NOMO-1 treated with dmso at 0.1 percent for 144 hours (cell line): ENCODE measurements around the gene PILRA.

Experiments used
- DNase-seq: peaks from one replicate; lab custom pipeline; 2025; ENCODE audit not compliant: unreplicated experiment; lab: John Stamatoyannopoulos, UW

PILRA gene

GRCh38 chr7:100406767-100407166, 33.5 kb downstream of the PILRA start:
- no peak for DNase-seq

- peak; percentile 71 for DNase-seq
Observed at GRCh38 chr7:100407285-100408180, 34.2 kb downstream of the PILRA start.

- no peak for DNase-seq
Observed at GRCh38 chr7:100411101-100411500, 37.8 kb downstream of the PILRA start.

GRCh38 chr7:100413346-100413745, 40.1 kb downstream of the PILRA start:
- peak; percentile 21 for DNase-seq

GRCh38 chr7:100413889-100414288, 40.6 kb downstream of the PILRA start:
- DNase-seq, result no peak

- no peak for DNase-seq
Observed at GRCh38 chr7:100415448-100415847, 42.2 kb downstream of the PILRA start.

GRCh38 chr7:100418930-100419659, 45.8 kb downstream of the PILRA start:
- no peak for DNase-seq

- DNase-seq, result no peak
Observed at GRCh38 chr7:100419660-100420226, 46.5 kb downstream of the PILRA start.

- no peak for DNase-seq
Observed at GRCh38 chr7:100423315-100423714, 50.0 kb downstream of the PILRA start.

GRCh38 chr7:100425347-100425746, 52.1 kb downstream of the PILRA start:
- no peak for DNase-seq

GRCh38 chr7:100426516-100426915, 53.2 kb downstream of the PILRA start:
- no peak for DNase-seq

- no peak for DNase-seq
Observed at GRCh38 chr7:100427762-100428198, 54.5 kb downstream of the PILRA start.

- peak; percentile 98 for DNase-seq
Observed at GRCh38 chr7:100428199-100428966, 55.1 kb downstream of the PILRA start, which contains the start of gene ZCWPW1. Gene ZCWPW1, minus strand, starts transcription at chr7:100428703. Its CDS starts 8,054 bp downstream, at chr7:100420649.

GRCh38 chr7:100428967-100429636, 55.8 kb downstream of the PILRA start:
- DNase-seq, result peak; percentile 100

- peak; percentile 87 for DNase-seq
Observed at GRCh38 chr7:100429637-100430492, 56.6 kb downstream of the PILRA start, which contains the start of gene MEPCE. Gene MEPCE, plus strand, starts transcription at chr7:100429831. Its CDS starts 188 bp downstream, at chr7:100430019.

- DNase-seq, result no peak
Observed at GRCh38 chr7:100430493-100431285, 57.4 kb downstream of the PILRA start.

- no peak for DNase-seq
Observed at GRCh38 chr7:100431286-100431735, 58.0 kb downstream of the PILRA start.

- no peak for DNase-seq
Observed at GRCh38 chr7:100432053-100432452, 58.8 kb downstream of the PILRA start.
